ENCODE data around the gene DMD.

Gene DMD

DNA sequence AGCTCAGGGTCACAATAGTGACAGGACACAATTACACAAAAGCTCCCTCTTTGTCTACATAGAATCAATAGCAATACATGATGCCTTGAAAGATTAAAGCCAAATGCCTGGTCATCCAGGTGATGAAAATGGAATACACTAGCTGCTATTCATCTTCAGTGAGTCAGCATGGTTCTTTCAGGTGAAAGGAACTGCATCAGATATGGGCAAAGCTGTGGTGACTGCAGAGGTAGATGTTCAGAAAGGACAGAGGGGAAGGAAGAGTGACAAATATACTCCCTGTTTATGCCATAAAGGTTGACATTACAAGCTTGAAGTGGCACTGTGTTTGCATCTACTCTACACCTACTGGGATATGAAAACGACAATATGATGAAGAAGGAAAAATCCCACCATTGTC lies 2119.5 kb downstream of the DMD start:
- Histone ChIP-seq H3K36me3 (ENCODE audit: control insufficient read depth, insufficient read depth, low read length) (no peaks in the 10 kb centered on the region), H3K9me3 (ENCODE audit: control insufficient read depth, low read length) (no peaks in the 10 kb centered on the region), H3K4me1 (ENCODE audit: control insufficient read depth, insufficient read depth, low read length, poor library complexity, severe bottlenecking) (no peaks in the 10 kb centered on the region), H3K27ac (ENCODE audit: low read depth, low read length, severe bottlenecking) (no peak overlapping the region), H3K4me3 (ENCODE audit: extremely low read depth, insufficient read depth, low read length, poor library complexity, severe bottlenecking) (no peak overlapping the region)
- no CpG with 5 or more reads among the region's 1 CpG for WGBS, 2 experiments (ENCODE audit: insufficient coverage in 2 of 2)

GRCh38 chrX:31074522-31074921 lies 2136.8 kb downstream of the DMD start:
- no peaks in the 10 kb centered on the region for H3K9me3 ChIP-seq (ENCODE audit: control insufficient read depth, low read length)
- WGBS, 2 experiments (ENCODE audit: insufficient coverage in 2 of 2): no CpG with 5 or more reads among the region's 2 CpGs
- no peak overlapping the region for H3K4me3 ChIP-seq (ENCODE audit: extremely low read depth, insufficient read depth, low read length, poor library complexity, severe bottlenecking)
- H3K36me3 ChIP-seq (ENCODE audit: control insufficient read depth, insufficient read depth, low read length): no peaks in the 10 kb centered on the region
- no peaks in the 10 kb centered on the region for H3K4me1 ChIP-seq (ENCODE audit: control insufficient read depth, insufficient read depth, low read length, poor library complexity, severe bottlenecking)
- no peak overlapping the region for H3K27ac ChIP-seq (ENCODE audit: low read depth, low read length, severe bottlenecking)

- no peaks in the 10 kb centered on the region for H3K4me1 ChIP-seq (ENCODE audit: control insufficient read depth, insufficient read depth, low read length, poor library complexity, severe bottlenecking)
- 95% methylated on average over 21 of the region's 33 CpGs; no CpG with 5 or more reads in 1 of the 2 experiments for WGBS, 2 experiments (ENCODE audit: insufficient coverage in 2 of 2)
- no peaks in the 10 kb centered on the region for H3K9me3 ChIP-seq (ENCODE audit: control insufficient read depth, low read length)
- H3K4me3 ChIP-seq (ENCODE audit: extremely low read depth, insufficient read depth, low read length, poor library complexity, severe bottlenecking): no peak within 1 kb of the TSS
- no peaks in the 10 kb centered on the region for H3K36me3 ChIP-seq (ENCODE audit: control insufficient read depth, insufficient read depth, low read length)
- no peak within 1 kb of the TSS for H3K27ac ChIP-seq (ENCODE audit: low read depth, low read length, severe bottlenecking)
These were observed 2139.6 kb downstream of the DMD start, which contains the start of gene FTHL17 for GRCh38 chrX:31071725-31072124. Gene FTHL17 (minus strand): TSS chrX:31072041. CDS start chrX:31071953, 88 bp downstream.

DNA sequence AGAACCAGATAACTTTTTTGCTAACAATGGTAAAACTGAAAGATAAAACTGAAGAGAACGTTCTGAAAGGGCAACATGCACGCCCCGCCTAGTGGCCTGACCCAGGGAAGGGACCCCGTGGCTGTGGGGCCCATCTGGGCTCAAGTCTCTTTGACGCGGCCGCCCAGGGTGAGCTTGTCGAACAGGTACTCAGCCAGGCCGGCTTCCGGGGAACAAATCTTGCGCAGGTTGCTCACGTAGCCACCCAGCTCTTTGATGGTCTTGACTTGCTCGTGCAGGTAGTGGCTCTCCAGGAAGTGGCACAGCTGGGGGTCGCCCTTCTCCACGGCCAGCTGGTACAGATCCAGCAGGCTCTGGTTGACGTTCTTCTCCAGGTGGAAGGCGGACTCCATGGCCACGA lies 2140.1 kb downstream of the DMD start:
- Histone ChIP-seq H3K4me1 (ENCODE audit: control insufficient read depth, insufficient read depth, low read length, poor library complexity, severe bottlenecking) (no peaks in the 10 kb centered on the region), H3K9me3 (ENCODE audit: control insufficient read depth, low read length) (no peaks in the 10 kb centered on the region), H3K4me3 (ENCODE audit: extremely low read depth, insufficient read depth, low read length, poor library complexity, severe bottlenecking) (no peak overlapping the region), H3K36me3 (ENCODE audit: control insufficient read depth, insufficient read depth, low read length) (no peaks in the 10 kb centered on the region), H3K27ac (ENCODE audit: low read depth, low read length, severe bottlenecking) (no peak overlapping the region)
- WGBS, 2 experiments (ENCODE audit: insufficient coverage in 2 of 2): 87% methylated on average over 10 to 11 of the region's 18 CpGs

- H3K36me3 ChIP-seq (ENCODE audit: control insufficient read depth, insufficient read depth, low read length): no peaks in the 10 kb centered on the region
- H3K4me3 ChIP-seq (ENCODE audit: extremely low read depth, insufficient read depth, low read length, poor library complexity, severe bottlenecking): no peak overlapping the region
- H3K4me1 ChIP-seq (ENCODE audit: control insufficient read depth, insufficient read depth, low read length, poor library complexity, severe bottlenecking): no peaks in the 10 kb centered on the region
- no peak overlapping the region for H3K27ac ChIP-seq (ENCODE audit: low read depth, low read length, severe bottlenecking)
- H3K9me3 ChIP-seq (ENCODE audit: control insufficient read depth, low read length): no peaks in the 10 kb centered on the region
These were observed 2141.3 kb downstream of the DMD start for GRCh38 chrX:31070057-31070468.

All from mesodermal cell (in vitro differentiated cells).